T-helper 1 cell (primary cell): ENCODE measurements around the gene MCCC2.
"Not testable (repeated sequence)": the region's sequence is repeated elsewhere in the genome, so short reads cannot be mapped to it uniquely, and the experiment has no call there.

Experiments
- DNase-seq, 5 donors: peaks; one replicate each; pipeline ENCODE4 v3.0.0-alpha.2; 2012 to 2020

Gene MCCC2

DNA sequence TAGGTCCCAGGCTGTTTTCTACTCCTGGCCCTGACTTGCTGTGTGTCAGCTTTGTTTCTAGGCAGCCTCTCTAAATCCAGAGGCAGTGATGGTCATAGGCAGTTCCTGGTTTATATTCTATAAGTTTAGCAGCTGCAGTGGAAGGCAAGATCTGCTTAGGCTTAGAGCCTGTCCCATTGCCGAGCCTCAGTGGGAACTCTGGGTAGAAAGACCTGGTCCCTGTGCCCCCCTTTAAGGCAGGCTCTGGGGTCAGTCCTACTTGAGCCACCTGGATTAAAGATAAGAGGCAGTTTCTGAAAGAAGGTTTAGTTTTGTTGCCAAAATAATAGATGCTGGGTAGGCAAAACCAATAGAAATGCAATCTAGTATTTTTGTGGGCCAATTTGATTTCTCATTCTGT lies 13.6 kb downstream of the MCCC2 start:
- DNase-seq, result no peak

DNA sequence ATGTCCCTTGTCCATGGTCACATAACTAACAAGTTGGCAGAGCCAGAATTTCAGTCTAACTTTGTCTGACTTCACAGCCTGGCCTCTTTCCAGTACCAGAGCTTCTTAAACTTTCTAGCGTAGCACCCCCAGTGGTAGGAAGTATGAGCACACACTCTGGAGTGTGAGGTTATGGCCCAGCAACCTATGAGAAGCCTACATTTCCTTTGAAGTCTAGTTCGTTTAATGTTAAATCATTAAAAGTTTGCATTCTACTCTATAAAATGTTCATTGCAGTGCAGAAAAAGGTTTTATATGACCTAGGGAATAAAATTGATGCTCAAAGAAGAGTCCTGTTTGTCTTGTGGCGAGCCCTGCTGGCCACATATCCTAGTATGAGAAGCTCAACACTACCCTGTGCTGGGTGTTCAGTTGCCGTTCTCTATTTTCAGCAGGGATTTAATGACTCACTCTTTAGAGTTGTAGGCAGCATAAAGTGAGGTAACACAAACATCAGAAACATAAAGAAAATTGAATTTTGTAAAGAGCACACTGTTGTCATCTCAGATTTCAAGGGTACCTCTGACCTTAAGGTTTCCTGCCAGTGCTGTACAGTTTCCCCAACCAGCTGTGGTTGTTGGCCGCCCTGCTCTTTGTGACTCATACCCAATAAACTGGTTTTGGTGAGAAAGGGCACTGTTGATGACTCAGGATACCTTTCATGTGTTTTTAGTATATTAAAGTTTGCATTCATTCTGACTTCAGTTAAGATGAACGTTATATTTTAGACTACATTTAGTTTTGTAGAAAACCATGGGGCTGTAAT lies 14.3 kb downstream of the MCCC2 start:
- peak; percentile 16 to 91 (median 45) for DNase-seq

DNA sequence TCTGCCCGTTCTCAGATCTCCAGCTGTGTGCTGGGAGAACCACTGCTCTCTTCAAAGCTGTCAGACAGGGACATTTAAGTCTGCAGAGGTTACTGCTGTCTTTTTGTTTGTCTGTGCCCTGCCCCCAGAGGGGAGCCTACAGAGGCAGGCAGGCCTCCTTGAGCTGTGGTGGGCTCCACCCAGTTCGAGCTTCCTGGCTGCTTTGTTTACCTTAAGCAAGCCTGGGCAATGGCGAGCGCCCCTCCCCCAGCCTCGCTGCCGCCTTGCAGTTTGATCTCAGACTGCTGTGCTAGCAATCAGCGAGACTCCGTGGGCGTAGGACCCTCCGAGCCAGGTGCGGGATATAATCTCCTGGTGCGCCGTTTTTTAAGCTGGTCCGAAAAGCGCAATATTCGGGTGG lies 22.8 kb downstream of the MCCC2 start:
- not testable (repeated sequence) for DNase-seq

DNA sequence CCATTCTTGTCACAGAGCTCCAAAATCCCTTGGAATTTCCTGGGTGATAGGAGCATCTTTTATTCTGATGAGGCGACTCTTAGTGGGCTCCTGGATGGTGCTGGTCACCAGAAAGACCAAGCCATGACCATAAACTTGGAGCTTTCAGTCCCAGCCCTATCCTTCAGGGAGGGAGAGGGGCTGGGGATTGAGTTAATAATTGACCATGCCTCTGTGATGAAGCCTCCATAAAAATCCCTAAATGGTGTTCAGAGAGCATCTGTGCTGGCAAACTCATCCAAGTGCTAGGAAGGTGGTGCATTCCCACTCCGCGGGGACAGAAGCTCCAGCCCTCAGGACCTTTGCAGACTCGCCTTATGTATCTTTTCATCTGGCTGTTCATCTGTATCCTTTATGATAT lies 28.7 kb downstream of the MCCC2 start:
- no peak for DNase-seq

DNA sequence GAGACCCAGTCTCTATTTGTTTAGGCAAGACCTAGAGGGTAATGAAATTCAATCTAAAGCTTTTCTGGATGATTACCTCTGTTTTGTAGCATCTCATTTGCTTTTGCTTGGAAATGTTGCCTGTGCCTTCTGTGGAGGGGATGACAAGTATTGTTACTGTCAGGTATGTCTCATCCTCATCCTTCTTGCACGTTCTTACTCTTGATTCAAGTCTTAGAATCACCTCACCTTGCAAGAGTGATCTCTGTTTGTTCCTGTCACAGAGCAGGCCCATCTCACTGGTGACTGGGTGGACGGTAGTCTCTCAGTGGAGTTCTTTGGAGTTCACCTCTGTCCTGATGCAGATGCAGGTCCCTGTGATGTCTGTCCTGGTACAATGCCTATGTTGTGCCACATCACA lies 33.5 kb downstream of the MCCC2 start:
- DNase-seq, result no peak

DNA sequence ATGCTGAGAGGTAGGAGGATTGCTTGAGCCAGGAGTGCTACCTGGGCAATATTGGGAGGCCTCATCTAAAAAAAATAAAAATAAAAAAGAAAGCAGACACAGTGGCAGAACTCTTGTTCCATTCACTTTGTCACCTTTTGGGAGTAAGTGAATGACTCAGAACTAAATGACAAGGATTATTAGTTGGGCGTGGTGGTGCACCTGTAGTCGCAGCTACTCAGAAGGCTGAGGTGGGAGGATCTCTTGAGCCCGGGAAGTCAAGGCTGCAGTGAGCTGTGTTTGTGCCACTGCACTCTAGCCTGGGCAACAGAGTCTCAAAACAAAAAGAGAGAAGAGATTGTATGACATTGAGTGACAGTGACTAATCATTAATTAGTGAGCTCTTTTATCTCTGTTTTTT lies 34.1 kb downstream of the MCCC2 start:
- no peak for DNase-seq

DNA sequence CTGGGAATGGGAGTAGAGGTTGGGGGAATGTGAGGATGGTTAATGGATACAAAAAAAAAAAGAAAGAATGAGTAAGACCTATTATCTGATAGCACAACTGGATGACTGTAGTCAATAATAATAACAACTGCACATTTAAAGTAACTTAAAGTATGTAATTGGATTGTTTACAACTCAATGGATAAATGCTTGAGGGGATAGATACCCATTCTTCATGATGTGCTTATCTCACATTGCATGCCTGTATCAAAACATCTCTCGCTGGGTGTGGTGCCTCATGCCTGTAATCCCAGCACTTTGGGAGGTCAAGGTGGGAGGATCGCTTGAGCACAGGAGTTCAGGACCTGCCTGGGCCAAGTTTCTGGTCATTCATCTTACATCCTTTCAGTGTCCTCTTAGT lies 34.6 kb downstream of the MCCC2 start:
- DNase-seq, result no peak

DNA sequence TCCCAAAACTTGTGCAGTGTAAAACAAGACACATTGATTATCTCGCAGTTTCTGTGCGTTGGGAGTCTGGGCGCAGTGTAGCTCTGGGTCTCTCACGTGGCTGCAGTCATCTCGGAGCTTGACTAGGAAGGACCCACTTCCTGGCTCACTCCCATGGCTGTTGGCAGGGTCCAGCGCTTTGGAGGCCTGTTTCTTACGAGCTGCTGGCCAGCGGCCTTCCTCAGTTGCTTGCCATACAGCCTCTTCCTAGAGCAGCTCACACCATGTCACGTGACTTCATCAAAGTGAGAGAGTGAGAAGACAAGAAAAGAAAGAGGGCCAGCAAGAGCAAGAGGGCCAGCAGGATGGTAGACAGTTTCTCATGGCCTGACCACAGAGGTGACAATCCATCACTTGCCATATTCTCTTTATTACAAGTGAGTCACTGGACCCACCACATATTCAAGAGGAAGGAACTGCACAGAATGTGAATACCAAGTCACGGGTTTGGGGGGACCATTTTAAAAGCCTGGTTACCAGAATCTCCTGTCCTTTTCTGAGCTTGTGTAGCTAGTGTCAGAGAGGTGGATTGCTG lies 36.2 kb downstream of the MCCC2 start:
- no peak for DNase-seq

DNA sequence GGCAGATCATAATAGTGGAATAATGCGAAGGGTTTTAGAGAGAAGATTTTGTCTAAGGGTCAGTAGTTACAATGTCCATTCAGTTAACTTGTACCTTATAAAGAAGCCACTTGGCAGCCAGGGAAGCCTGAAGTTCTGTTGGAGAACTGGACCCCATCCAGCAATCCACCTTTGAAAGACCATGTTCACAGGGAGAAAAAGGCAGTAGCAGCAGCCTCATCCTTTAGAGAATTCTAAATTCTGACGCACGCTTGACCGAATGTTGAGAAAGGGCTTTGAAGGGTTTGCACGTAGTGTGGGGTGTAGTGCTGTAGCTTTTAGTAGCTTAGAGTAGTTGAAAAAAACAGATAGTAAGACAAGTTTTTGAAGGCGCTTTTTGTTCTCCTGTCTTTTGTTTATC lies 42.8 kb downstream of the MCCC2 start:
- DNase-seq, result no peak

DNA sequence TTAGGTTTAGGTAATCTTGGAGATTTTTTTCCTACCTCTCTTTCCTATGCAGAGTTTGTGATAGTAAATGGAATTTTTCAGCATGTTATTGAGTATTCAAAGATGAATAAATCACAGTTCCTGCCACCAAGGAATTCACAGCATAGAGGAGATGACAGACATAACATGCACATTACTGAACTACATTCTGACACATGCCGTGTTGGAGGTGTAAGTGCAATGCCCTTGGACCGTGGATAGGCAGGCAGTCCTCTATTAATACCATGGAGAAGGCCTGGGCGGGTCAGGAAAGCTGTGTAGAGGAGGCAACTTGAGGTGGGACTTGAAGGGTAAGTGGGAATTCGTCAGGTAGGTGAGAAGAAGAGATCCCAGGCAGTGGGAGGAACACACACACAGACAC lies 43.9 kb downstream of the MCCC2 start:
- DNase-seq, result no peak

DNA sequence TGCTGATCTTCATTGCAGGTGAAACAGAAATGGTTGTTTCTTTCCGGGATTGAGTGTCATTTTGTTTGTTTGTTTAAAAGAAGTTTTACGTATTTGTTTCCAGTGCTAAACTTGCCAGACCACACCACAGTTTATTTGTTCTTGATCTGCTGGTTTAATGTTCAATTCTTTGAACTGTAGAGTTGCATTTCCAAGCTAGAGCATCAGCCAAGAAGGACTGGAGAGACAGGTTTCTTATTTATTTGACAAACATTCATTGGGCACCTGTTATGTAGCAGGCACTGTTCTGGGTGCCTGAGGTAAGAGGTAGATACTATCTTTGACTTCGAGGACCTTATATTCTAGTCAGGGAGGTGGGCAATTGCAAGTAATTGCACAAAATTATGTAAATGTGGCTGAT lies 45.0 kb downstream of the MCCC2 start:
- no peak for DNase-seq

DNA sequence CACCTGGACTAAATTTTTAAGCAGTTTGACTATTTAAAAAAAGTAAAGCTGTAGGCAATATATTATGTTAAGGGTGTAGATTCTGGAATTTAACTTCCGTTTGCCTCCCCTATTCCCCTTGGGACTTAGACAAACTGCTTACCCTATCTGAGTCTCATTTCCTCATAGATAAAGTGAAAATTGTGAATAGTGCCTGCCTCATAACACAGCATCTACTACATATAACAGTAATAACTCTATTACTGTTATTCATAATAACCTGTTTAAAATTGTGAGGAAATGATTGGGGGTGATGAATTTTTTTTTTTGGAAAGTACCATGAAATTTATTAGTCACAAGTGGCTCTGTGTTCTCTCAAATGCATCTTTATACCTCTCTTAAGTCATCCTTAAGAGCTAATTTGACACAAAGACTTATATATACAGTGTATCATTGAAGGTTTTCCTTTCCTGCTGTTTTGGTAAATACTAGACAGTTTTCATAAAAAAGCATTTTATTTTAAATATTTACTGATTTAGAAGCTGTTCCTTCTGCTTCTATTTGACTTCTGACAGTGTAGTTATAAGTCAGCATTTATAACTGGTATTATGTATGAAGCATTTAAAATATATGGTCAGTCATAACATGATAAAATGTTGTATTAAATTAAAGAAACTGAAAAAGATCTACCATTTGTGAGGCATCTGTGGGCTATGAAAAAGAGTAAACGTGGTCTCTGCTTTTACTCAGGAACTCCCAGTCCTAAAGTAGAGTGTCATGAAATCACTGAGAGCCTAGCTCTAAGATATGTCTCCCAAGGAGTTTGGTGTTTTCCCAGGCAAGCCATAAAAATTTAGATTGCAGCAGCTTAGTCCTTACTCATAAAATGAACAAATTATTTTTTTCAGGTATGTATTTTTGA lies 46.4 kb downstream of the MCCC2 start:
- no peak for DNase-seq

DNA sequence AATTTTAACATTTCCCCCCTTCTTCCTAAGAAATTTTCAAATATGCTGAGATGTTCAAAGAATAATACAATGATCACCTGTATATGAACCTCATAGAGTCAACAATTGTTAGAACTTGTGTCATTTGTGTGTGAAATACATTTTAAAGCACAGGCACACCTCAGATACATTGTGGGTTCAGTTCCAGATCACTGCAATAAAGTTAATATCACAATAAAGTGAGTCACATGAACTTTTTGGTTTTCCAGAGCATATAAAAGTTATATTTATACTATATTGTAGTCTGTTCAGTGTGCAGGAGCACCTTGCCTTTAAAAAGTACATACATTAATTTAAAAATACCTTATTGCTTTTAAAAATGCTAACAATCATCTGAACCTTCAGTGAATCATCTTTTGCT lies 50.0 kb downstream of the MCCC2 start:
- DNase-seq, result no peak

DNA sequence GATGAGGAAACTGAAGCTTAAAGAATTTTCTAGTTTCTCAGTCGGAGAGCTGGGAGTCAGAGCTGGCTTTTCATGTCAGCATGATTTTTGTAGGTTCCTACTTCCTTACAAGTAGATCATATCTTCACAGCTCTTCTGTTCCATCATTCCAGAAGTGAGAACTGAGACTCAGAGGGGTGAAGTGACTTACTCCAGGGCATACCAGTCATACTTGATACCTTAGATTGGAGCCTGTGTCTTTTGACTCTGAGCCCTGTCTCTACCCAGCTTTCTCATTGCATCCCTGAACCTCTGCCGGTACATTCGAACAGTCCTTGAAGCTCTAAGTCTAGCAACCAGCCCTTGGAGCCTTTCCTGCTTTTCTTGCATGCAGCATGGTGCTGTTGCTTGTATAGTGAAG lies 53.3 kb downstream of the MCCC2 start:
- DNase-seq, result no peak

DNA sequence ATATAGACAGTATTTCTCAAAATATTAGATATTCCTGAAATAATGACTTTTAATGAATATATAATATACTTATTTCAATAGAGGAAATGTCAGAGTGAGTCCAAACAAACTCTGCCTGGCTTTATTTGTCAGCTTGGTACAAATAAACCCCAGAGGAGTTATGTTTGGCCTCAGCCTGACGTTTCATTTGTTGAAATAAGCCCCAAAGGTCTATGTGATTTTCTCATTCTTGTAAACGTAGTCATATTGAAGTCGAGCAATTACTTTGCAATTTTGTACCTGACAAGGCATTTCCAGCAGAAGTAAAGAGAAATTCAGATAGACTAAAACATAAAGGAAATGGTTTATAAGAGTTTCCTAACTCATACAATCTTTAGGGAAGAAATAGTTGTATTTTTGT lies 57.9 kb downstream of the MCCC2 start:
- no peak for DNase-seq

DNA sequence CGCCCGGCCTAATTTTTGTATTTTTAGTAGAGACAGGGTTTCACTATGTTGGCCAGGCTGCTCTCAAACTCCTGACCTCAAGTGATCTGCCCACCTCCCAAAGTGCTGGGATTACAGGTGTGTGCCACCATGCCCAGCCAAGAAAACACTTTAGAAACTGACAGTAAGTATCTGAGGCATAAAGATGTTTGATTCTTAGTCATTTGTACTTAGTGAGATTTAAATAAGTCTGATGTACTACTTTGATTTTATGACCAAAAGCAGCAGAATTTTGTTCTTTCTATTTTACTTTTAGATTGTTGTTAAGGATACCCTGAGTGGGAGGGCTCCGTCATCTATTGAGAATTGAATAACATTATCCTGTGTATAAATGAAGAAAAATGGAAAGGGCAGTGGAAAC lies 63.8 kb downstream of the MCCC2 start:
- not testable (repeated sequence) for DNase-seq

DNA sequence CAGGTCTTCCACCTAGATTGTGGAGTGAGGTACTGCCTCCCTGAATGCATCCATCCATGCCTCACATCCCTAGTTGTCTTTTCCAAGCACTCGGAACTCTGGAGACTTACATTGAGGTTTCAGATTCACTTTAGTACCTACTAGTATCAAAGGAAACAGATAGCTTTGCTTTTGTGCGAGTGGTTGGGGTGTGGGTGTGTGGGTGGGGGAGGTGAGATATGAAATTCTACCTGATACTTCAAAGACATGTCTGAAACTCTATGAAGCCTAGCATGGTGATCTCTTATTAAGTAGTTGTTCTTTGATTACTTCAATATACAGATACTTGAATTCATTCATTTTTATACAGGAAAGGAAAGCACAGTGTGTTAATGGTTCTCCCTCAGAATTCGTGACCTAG lies 64.4 kb downstream of the MCCC2 start:
- peak in 1 of 5 donors; percentile 4 for DNase-seq

DNA sequence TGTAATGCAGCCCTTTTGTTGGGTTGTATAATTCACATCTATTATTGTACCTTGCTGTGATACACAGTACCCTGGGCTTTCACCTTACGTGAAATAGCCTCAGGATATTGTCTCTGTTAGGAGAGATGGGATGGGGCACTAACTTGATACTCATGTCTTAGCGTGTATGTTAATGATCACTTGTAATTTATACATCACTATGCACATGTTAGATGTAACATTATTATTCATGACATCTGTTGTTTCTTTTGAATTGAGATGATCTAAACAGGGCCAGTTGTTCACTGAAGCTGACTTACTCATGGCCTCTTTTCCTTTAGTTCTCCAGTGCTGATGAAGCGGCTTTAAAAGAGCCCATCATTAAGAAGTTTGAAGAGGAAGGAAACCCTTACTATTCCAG lies 65.2 kb downstream of the MCCC2 start:
- DNase-seq, result no peak

DNA sequence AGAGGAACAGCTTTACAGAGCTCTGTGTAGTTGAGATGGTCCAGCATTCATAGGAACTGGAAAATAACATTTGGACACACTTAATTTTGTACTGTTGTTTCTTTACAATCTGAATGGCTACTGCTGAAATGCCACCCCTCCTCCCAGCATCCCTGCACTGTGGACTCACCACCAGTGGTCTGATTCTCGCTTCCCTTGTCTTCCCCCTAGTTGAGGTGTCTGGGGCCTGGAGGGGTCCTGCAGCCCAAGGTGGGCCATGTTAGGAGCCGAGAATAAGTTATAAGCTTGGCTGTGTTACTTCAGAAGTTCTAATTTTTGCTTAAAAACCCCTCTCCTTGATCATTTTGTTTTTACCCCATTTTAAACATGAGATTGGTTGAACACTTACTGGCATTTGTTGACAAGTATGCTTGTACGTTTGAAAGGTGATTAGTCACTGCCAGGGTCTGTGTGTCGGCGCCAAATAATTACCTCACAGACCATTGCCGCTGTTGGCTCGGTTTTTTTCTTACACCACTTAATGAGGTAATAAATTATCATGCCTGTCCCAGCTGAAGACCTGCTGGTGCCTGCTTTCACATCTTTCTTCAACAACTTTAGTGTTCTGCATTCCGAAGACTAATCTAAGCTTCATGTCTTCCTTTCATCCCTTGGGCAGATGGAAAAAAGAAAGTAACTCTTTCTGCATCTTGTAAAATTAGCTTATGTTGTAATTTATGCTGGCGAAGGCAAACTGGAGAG lies 65.8 kb downstream of the MCCC2 start:
- no peak for DNase-seq

DNA sequence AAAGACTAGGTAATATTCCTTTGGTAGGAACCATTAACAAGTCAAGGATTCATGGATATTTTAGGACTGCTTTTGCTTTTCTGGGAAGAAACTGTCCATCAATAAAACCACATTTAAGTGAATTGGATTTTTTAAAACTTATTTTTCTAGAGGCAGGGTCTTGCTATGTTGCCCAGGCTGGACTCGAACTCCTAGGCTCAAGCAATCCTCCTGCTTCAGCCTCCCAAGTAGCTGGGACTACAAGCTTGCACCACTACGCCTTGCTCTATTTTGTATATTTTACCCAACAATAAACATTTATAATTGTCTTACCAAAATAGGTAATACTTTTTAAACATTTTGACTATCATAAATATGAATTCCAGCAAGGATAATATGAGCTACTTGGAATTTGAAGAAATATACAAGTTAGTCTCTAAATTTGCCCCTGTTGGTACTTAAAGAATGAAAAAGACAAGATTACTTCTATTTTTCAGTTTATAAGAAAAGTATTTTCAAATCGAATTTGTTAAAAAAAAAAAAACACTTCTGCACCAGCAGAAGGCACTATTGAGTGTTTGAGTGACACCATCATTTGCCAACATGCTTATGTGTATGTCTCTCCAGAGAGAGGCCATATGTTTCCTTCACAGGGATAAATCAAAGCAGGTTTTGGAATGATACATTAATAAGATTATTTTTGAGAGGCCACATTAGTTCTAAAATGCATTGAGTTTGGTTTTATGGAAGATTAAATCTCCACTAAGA lies 71.9 kb downstream of the MCCC2 start:
- DNase-seq, result no peak

DNA sequence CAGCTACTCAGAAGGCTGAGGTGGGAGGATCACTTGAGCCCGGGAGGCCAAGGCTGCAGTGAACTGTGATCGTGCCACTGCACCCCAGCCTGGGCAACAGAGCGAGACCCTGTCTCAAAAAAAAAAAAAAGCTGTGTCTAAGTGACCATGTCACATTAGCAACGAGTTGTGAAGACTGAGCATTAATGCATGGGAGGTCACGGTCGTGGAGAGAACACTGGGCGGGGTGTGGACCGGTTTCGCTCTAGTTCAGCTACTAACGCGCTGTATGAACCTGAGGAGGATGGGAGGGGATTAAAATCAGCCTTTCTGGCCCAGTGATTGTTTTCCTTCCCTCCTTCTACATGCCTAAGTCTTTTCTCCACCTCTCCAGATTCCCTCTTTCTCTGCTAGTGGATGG lies 75.2 kb downstream of the MCCC2 start:
- DNase-seq, result no peak
